SK-N-SH treated with all-trans-retinoic acid at 6 μM for 48 hours (cell line): ENCODE data around the gene CLBA1.
A peak's percentile ranks its signal among the peaks of the same experiment; 100 is the strongest.

Experiments
- ATAC-seq: fragments of 200-7000 bp; cut with Tn5 transposase; 3 replicates; pipeline ENCODE4 v1.9.1; 2020; ENCODE audit warnings: mild to moderate bottlenecking, moderate library complexity
- ARNTL ChIP-seq: fragments of 450-650 bp; formaldehyde crosslinking; IDR thresholded peaks from 2 replicates; pipeline ENCODE4 v1.5.0; 2020; ENCODE audit warnings: low read depth, mild to moderate bottlenecking, moderate library complexity, borderline replicate concordance
- BACH2 ChIP-seq: fragments of 250-450 bp; sonication (Bioruptor Pico); IDR thresholded peaks from 2 replicates; pipeline ENCODE4 v1.9.0; 2021; ENCODE audit warnings: mild to moderate bottlenecking, borderline replicate concordance
- CREB5 ChIP-seq: fragments of 250-450 bp; sonication (Bioruptor Pico); IDR thresholded peaks from 2 replicates; pipeline ENCODE4 v1.5.1; 2020; ENCODE audit warnings: low read depth, mild to moderate bottlenecking, moderate library complexity
- CSDC2 ChIP-seq: fragments of 250-450 bp; sonication (Bioruptor Pico); IDR thresholded peaks from 2 replicates; pipeline ENCODE4 v1.5.0; 2020; ENCODE audit warnings: mild to moderate bottlenecking, moderate library complexity
- CSRNP3 ChIP-seq: fragments of 250-450 bp; sonication (Bioruptor Pico); IDR thresholded peaks from 2 replicates; pipeline ENCODE4 v1.5.1; 2021; ENCODE audit warnings: mild to moderate bottlenecking, moderate library complexity
- ESRRG ChIP-seq: fragments of 250-450 bp; sonication (Bioruptor Pico); IDR thresholded peaks from 2 replicates; pipeline ENCODE4 v1.6.1; 2021; ENCODE audit warnings: mild to moderate bottlenecking
- GLIS3 ChIP-seq: fragments of 250-450 bp; sonication (Bioruptor Pico); IDR thresholded peaks from 2 replicates; pipeline ENCODE4 v1.5.0; 2020; ENCODE audit warnings: mild to moderate bottlenecking, moderate library complexity
- ISL1 ChIP-seq: fragments of 250-450 bp; sonication (Bioruptor Pico); IDR thresholded peaks from 2 replicates; pipeline ENCODE4 v2.1.2; 2022; ENCODE audit warnings: mild to moderate bottlenecking, moderate library complexity
- OSR1 ChIP-seq: fragments of 250-450 bp; sonication (Bioruptor Pico); IDR thresholded peaks from 2 replicates; pipeline ENCODE4 v1.8.0; 2022; ENCODE audit warnings: moderate library complexity, mild to moderate bottlenecking, inconsistent platforms
- PATZ1 ChIP-seq: fragments of 250-450 bp; sonication (Bioruptor Pico); IDR thresholded peaks from 2 replicates; pipeline ENCODE4 v1.8.0; 2020; ENCODE audit warnings: mild to moderate bottlenecking, moderate library complexity, borderline replicate concordance
- POU6F1 ChIP-seq: fragments of 250-450 bp; sonication (Bioruptor Pico); IDR thresholded peaks from 2 replicates; pipeline ENCODE4 v1.8.0; 2021; ENCODE audit warnings: low read depth, mild to moderate bottlenecking, moderate library complexity, borderline replicate concordance
- PPARA ChIP-seq: fragments of 250-450 bp; sonication (Bioruptor Pico); IDR thresholded peaks from 2 replicates; pipeline ENCODE4 v1.5.0; 2020; ENCODE audit warnings: mild to moderate bottlenecking, borderline replicate concordance
- RARB ChIP-seq: fragments of 250-450 bp; sonication (Bioruptor Pico); IDR thresholded peaks from 2 replicates; pipeline ENCODE4 v1.8.0; 2021; ENCODE audit warnings: mild to moderate bottlenecking, moderate library complexity
- SNAI2 ChIP-seq: fragments of 250-450 bp; sonication (Bioruptor Pico); IDR thresholded peaks from 2 replicates; pipeline ENCODE4 v1.5.0; 2020; ENCODE audit warnings: mild to moderate bottlenecking, moderate library complexity
- TOX ChIP-seq: fragments of 250-450 bp; sonication (Bioruptor Pico); IDR thresholded peaks from 2 replicates; pipeline ENCODE4 v1.8.0; 2021; ENCODE audit warnings: mild to moderate bottlenecking, moderate library complexity, borderline replicate concordance
- TSHZ2 ChIP-seq: fragments of 250-450 bp; sonication (Bioruptor Pico); IDR thresholded peaks from 2 replicates; pipeline ENCODE4 v1.5.0; 2020; ENCODE audit warnings: mild to moderate bottlenecking, moderate library complexity
- ZC3H10 ChIP-seq: fragments of 250-450 bp; sonication (Bioruptor Pico); IDR thresholded peaks from 2 replicates; pipeline ENCODE4 v1.5.1; 2021; ENCODE audit warnings: mild to moderate bottlenecking, moderate library complexity
- ZFP3 ChIP-seq: fragments of 250-450 bp; sonication (Bioruptor Pico); IDR thresholded peaks from 2 replicates; pipeline ENCODE4 v1.5.0; 2020; ENCODE audit warnings: mild to moderate bottlenecking, moderate library complexity
- ZFP30 ChIP-seq: fragments of 450-650 bp; formaldehyde crosslinking; IDR thresholded peaks from 2 replicates; pipeline ENCODE4 v1.5.0; 2022; ENCODE audit warnings: mild to moderate bottlenecking, moderate library complexity
- ZNF565 ChIP-seq: fragments of 450-650 bp; formaldehyde crosslinking; conservative IDR thresholded peaks from 2 replicates; pipeline ENCODE4 v1.5.0; 2020; ENCODE audit warnings: low read depth, mild to moderate bottlenecking, moderate library complexity
- ZNF70 ChIP-seq: fragments of 450-650 bp; formaldehyde crosslinking; IDR thresholded peaks from 2 replicates; pipeline ENCODE4 v1.5.0; 2020; ENCODE audit warnings: mild to moderate bottlenecking, moderate library complexity
- ZNF8 ChIP-seq: fragments of 450-650 bp; formaldehyde crosslinking; IDR thresholded peaks from 2 replicates; pipeline ENCODE4 v1.5.0; 2020; ENCODE audit warnings: mild to moderate bottlenecking, moderate library complexity

CLBA1 gene

GRCh38 chr14:104968153-104968527, 17.4 kb upstream of the CLBA1 start:
- no peak for TF ChIP-seq TSHZ2 (CRISPR knock-in tag)
- TF ChIP-seq ZNF8 (CRISPR knock-in tag): no peak
- no peak for TF ChIP-seq ZFP3 (CRISPR knock-in tag)
- TF ChIP-seq ESRRG (CRISPR knock-in tag): no peak
- TF ChIP-seq GLIS3 (CRISPR knock-in tag): no peak
- TF ChIP-seq ARNTL (CRISPR knock-in tag): no peak
- TF ChIP-seq OSR1 (CRISPR knock-in tag): no peak
- no peak for TF ChIP-seq RARB (CRISPR knock-in tag)
- TF ChIP-seq BACH2 (CRISPR knock-in tag): no peak
- no peak for TF ChIP-seq ZFP30 (CRISPR knock-in tag)
- no peak for ATAC-seq

- TF ChIP-seq ZC3H10 (CRISPR knock-in tag): no peak
- no peak for TF ChIP-seq RARB (CRISPR knock-in tag)
- no peak for TF ChIP-seq ESRRG (CRISPR knock-in tag)
- TF ChIP-seq ZFP3 (CRISPR knock-in tag): no peak
- TF ChIP-seq ZNF70 (CRISPR knock-in tag): no peak
- TF ChIP-seq PPARA (CRISPR knock-in tag): no peak
- TF ChIP-seq ZNF8 (CRISPR knock-in tag): no peak
- TF ChIP-seq ISL1 (CRISPR knock-in tag): no peak
- no peak for TF ChIP-seq ZFP30 (CRISPR knock-in tag)
- no peak for TF ChIP-seq ARNTL (CRISPR knock-in tag)
- no peak for TF ChIP-seq CREB5 (CRISPR knock-in tag)
- TF ChIP-seq TOX (CRISPR knock-in tag): no peak
- TF ChIP-seq CSDC2: no peak
- no peak for TF ChIP-seq POU6F1
- no peak for TF ChIP-seq ZNF565 (CRISPR knock-in tag)
- no peak for TF ChIP-seq CSRNP3 (CRISPR knock-in tag)
- TF ChIP-seq PATZ1: no peak
- TF ChIP-seq SNAI2 (CRISPR knock-in tag): no peak
- TF ChIP-seq, all 23 proteins: peak for 0
- ATAC-seq: peak; percentile 10
Observed at GRCh38 chr14:104968541-104969401, 16.8 kb upstream of the CLBA1 start.
